Thyroid gland (tissue), 4 donors: ENCODE data around the gene TAX1BP1. TPM values are rescaled to one million over a fixed set of nuclear protein-coding genes. Genes with fewer than 3 reads are reported as not detected.

Experiments used
- DNase-seq, 2 donors: peaks; one replicate each; pipeline ENCODE4 v3.0.0-alpha.2; 2019
- H3K27ac ChIP-seq, 3 donors: fragments of 200-600 bp; sonication (generic); 1 replicate in 2 of 3; 2 replicates in 1 of 3; pipeline ENCODE4 v1.5.1; 2016 to 2019; ENCODE audit warnings: mild to moderate bottlenecking in 1 of 3, moderate library complexity in 1 of 3
- H3K27me3 ChIP-seq: fragments of 200-600 bp; sonication (generic); one replicate; pipeline ENCODE4 v1.5.1; 2019
- H3K36me3 ChIP-seq, 2 donors: fragments of 200-600 bp; sonication (generic); one replicate each; pipeline ENCODE4 v1.5.1; 2016 to 2019
- H3K4me1 ChIP-seq, 2 donors: fragments of 200-600 bp; sonication (generic); one replicate each; pipeline ENCODE4 v1.5.1; 2017 to 2019
- H3K4me3 ChIP-seq, 3 donors: fragments of 200-600 bp; sonication (generic); replicated peaks in 1 of 3; 1 replicate in 2 of 3; 2 replicates in 1 of 3; pipeline ENCODE4 v1.5.1; 2016; ENCODE audit warnings: mild to moderate bottlenecking in 1 of 3
- H3K9me3 ChIP-seq: fragments of 200-600 bp; sonication (generic); one replicate; pipeline ENCODE4 v1.5.1; 2017
- CTCF ChIP-seq, 6 experiments: fragments of 200-600 bp in 3 of 6; fragments of 450-650 bp in 3 of 6; sonication (generic) in 3 of 6; IDR thresholded peaks; one replicate each; pipeline ENCODE4 v1.5.1; 2016 to 2019; ENCODE audit warnings: antibody characterized with exemption in 6 of 6, mild to moderate bottlenecking in 2 of 6, inconsistent platforms in 1 of 6, moderate library complexity in 1 of 6
- POLR2A ChIP-seq, 2 donors: fragments of 450-650 bp; IDR thresholded peaks; one replicate each; pipeline ENCODE4 v1.6.1; 2017; ENCODE audit warnings: antibody characterized with exemption in 2 of 2, mild to moderate bottlenecking in 2 of 2, moderate library complexity in 1 of 2
- WGBS, 2 donors: methylation state at CpG; one replicate each; pipeline ENCODE4 v1.1.5; 2017; 5-methylcytosine and 5-hydroxymethylcytosine counted together
- intact Hi-C: fragments of 100-400 bp; cut with DNase I; formaldehyde crosslinking; loops from one replicate; pipeline ENCODE4 v1.15.1; 2023
- total RNA-seq, 4 donors: library from RNA; depleted of rRNA; stranded (reverse); fragments of >200 nt; gene quantifications; one replicate each; pipeline ENCODE4 v1.2.3, GENCODE V29; 2016

Gene TAX1BP1
- total RNA-seq, 4 donors from 2014 or later: 97.7 to 143 (median 120) TPM

GRCh38 chr7:27708485-27708884, 31.5 kb upstream of the TAX1BP1 start:
- Histone ChIP-seq H3K9me3 (no peaks in the 10 kb centered on the region), H3K27me3 (no peaks in the 10 kb centered on the region), H3K36me3 (no peaks in the 10 kb centered on the region), H3K27ac (no peak overlapping the region), H3K4me1 (no peaks in the 10 kb centered on the region), H3K4me3 (no peak overlapping the region)
- intact Hi-C loops: no loop called here
- 97 to 98% methylated on average over 6 of the region's 6 CpGs for WGBS, 2 donors
- DNase-seq: no peak
- TF ChIP-seq POLR2A (IDR thresholded peaks at IDR 0.05) (no peak), CTCF (IDR thresholded peaks at IDR 0.05) (no peak)

GRCh38 chr7:27709137-27710075, 30.6 kb upstream of the TAX1BP1 start:
- Histone ChIP-seq H3K36me3 (no peaks in the 10 kb centered on the region), H3K27ac (no peak overlapping the region), H3K4me3 (no peak overlapping the region), H3K9me3 (no peaks in the 10 kb centered on the region), H3K27me3 (no peaks in the 10 kb centered on the region), H3K4me1 (no peaks in the 10 kb centered on the region)
- no peak for DNase-seq
- no peak for TF ChIP-seq CTCF (IDR thresholded peaks at IDR 0.05)
- TF ChIP-seq POLR2A (IDR thresholded peaks at IDR 0.05): no peak
- 85 to 89% methylated on average over 2 of the region's 2 CpGs for WGBS, 2 donors
- intact Hi-C loops: no loop called here

- Histone ChIP-seq H3K36me3 (no peaks in the 10 kb centered on the region), H3K27ac (no peak overlapping the region), H3K27me3 (no peaks in the 10 kb centered on the region), H3K4me1 (no peaks in the 10 kb centered on the region), H3K4me3 (no peak overlapping the region), H3K9me3 (no peaks in the 10 kb centered on the region)
- WGBS, 2 donors: 92 to 94% methylated on average over 3 of the region's 3 CpGs
- DNase-seq: no peak
- no peak for TF ChIP-seq POLR2A (IDR thresholded peaks at IDR 0.05)
- no peak for TF ChIP-seq CTCF (IDR thresholded peaks at IDR 0.05)
- intact Hi-C loops: no loop called here
Measured at GRCh38 chr7:27712217-27712616, 27.7 kb upstream of the TAX1BP1 start.

- 70 to 74% methylated on average over 4 of the region's 4 CpGs for WGBS, 2 donors
- H3K4me1 ChIP-seq: no peaks in the 10 kb centered on the region
- no peaks in the 10 kb centered on the region for H3K27me3 ChIP-seq
- TF ChIP-seq CTCF (IDR thresholded peaks at IDR 0.05): no peak
- no peak for TF ChIP-seq POLR2A (IDR thresholded peaks at IDR 0.05)
- intact Hi-C loops: no loop called here
- no peak for DNase-seq
- H3K36me3 ChIP-seq: no peaks in the 10 kb centered on the region
- H3K4me3 ChIP-seq: no peak overlapping the region
- H3K9me3 ChIP-seq: no peaks in the 10 kb centered on the region
- no peak overlapping the region for H3K27ac ChIP-seq
Measured at GRCh38 chr7:27714831-27715444, 25.0 kb upstream of the TAX1BP1 start.

DNA sequence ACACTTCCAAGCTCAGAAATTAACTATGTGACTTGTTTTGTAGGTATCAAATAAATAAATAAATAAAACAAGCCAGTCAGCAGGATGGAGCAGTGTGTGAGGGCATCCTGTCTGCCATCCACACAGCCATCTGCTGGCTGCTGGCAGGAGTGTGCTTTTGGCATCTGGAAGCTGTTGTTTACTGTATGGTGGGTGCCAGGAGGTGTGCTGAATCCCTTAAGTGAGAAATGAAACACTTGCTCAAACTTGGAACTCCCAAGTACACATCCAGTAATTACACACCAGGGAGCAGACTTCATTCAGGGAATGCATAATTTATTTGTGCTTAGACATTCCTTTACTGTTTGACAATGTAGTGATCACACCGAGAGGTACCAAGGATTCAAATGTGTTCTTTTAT, 16.9 kb upstream of the TAX1BP1 start:
- no peak overlapping the region for H3K4me3 ChIP-seq
- H3K9me3 ChIP-seq: no peaks in the 10 kb centered on the region
- no peak for TF ChIP-seq POLR2A (IDR thresholded peaks at IDR 0.05)
- no peak for TF ChIP-seq CTCF (IDR thresholded peaks at IDR 0.05)
- H3K4me1 ChIP-seq: no peaks in the 10 kb centered on the region
- DNase-seq: no peak
- no peaks in the 10 kb centered on the region for H3K36me3 ChIP-seq
- H3K27ac ChIP-seq: no peak overlapping the region
- no peaks in the 10 kb centered on the region for H3K27me3 ChIP-seq
- 94 to 96% methylated on average over 1 of the region's 1 CpG for WGBS, 2 donors
- intact Hi-C loops: no loop called here
